SK-N-SH (cell line): ENCODE results near the gene DQX1. TPM values are rescaled to one million over a fixed set of nuclear protein-coding genes. Genes with fewer than 3 reads are reported as not detected.

Experiments used
- CTCF ChIA-PET: fragments of 300-600, 350-600 bp; formaldehyde crosslinking; extraction: SDS; loops from one replicate; lab custom pipeline; 2021; lab: Yijun Ruan, JAX
- POLR2A ChIA-PET: fragments of 350-600 bp; sonication (Branson Sonifier 250); formaldehyde crosslinking; extraction: SDS; loops from one replicate; lab custom pipeline; 2020; ENCODE audit warnings: antibody characterized with exemption, inconsistent platforms; lab: Yijun Ruan, JAX
- DNase-seq: peaks from one replicate; pipeline ENCODE4 v3.0.0; 2012
- H2AFZ ChIP-seq: fragments of 200-600 bp; sonication (generic); 2 replicates; pipeline ENCODE4 v1.8.1; 2016; ENCODE audit warnings: antibody characterized with exemption, mild to moderate bottlenecking, low read depth
- H3F3A ChIP-seq: fragments of 200-600 bp; sonication (generic); replicated peaks from 2 replicates; pipeline ENCODE3; 2016; ENCODE audit warnings: antibody characterized with exemption, mild to moderate bottlenecking; ENCODE audit not compliant: insufficient read depth
- H3K27ac ChIP-seq, 2 experiments: fragments of 200-500 bp in 1 of 2; fragments of 200-600 bp in 1 of 2; sonication (Bioruptor generic) in 1 of 2; sonication (generic), shearing (Covaris generic) in 1 of 2; 2 replicates each; pipeline versions ENCODE4 v1.5.1 to v1.6.1; 2014 to 2016; ENCODE audit warnings: low read depth in 2 of 2, inconsistent platforms in 1 of 2, low read length in 1 of 2, mild to moderate bottlenecking in 1 of 2, mixed read lengths in 1 of 2
- H3K27me3 ChIP-seq: fragments of 200-600 bp; sonication (generic), shearing (Covaris generic); 2 replicates; pipeline ENCODE4 v1.6.1; 2016; ENCODE audit warnings: mixed run types; ENCODE audit not compliant: insufficient read depth
- H3K36me3 ChIP-seq, 2 experiments: fragments of 200-500 bp in 1 of 2; fragments of 200-600 bp in 1 of 2; sonication (Bioruptor generic) in 1 of 2; sonication (generic) in 1 of 2; replicated peaks in 1 of 2; 2 replicates each; pipeline versions ENCODE3 to v1.5.1; 2014 to 2016; ENCODE audit warnings: low read length in 1 of 2, mild to moderate bottlenecking in 1 of 2; ENCODE audit not compliant: insufficient read depth in 2 of 2, control insufficient read depth in 1 of 2
- H3K4me1 ChIP-seq, 2 experiments: fragments of 200-500 bp in 1 of 2; fragments of 200-600 bp in 1 of 2; sonication (Bioruptor generic) in 1 of 2; sonication (generic), shearing (Covaris generic) in 1 of 2; 2 replicates each; pipeline versions ENCODE4 v1.5.1 to v1.6.1; 2014 to 2016; ENCODE audit warnings: low read depth in 1 of 2, low read length in 1 of 2, mixed run types in 1 of 2; ENCODE audit not compliant: insufficient read depth in 2 of 2, control insufficient read depth in 1 of 2
- H3K4me2 ChIP-seq: fragments of 200-600 bp; sonication (generic), shearing (Covaris generic); 2 replicates; pipeline ENCODE4 v1.6.1; 2017; ENCODE audit warnings: mixed run types
- H3K4me3 ChIP-seq, 2 experiments: fragments of 200-500 bp in 1 of 2; fragments of 200-600 bp in 1 of 2; sonication (Bioruptor generic) in 1 of 2; sonication (generic), shearing (Covaris generic) in 1 of 2; 2 replicates each; pipeline versions ENCODE4 v1.5.1 to v1.8.1; 2014 to 2016; ENCODE audit warnings: low read depth in 2 of 2, inconsistent platforms in 1 of 2, low read length in 1 of 2, mild to moderate bottlenecking in 1 of 2, mixed read lengths in 1 of 2, moderate library complexity in 1 of 2
- H3K79me2 ChIP-seq: fragments of 200-600 bp; sonication (generic); 2 replicates; pipeline ENCODE4 v1.8.1; 2017; ENCODE audit warnings: mild to moderate bottlenecking; ENCODE audit not compliant: insufficient read depth
- H3K9ac ChIP-seq: fragments of 200-600 bp; sonication (generic); 2 replicates; pipeline ENCODE4 v1.6.1; 2017; ENCODE audit warnings: mixed run types
- H3K9me2 ChIP-seq: fragments of 200-600 bp; sonication (generic); 2 replicates; pipeline ENCODE4 v1.6.1; 2017; ENCODE audit warnings: mixed run types
- H3K9me3 ChIP-seq: fragments of 200-600 bp; sonication (generic); 2 replicates; pipeline ENCODE4 v1.6.1; 2017; ENCODE audit warnings: mixed run types, mild to moderate bottlenecking, moderate library complexity
- H4K20me1 ChIP-seq: fragments of 200-600 bp; sonication (generic); 2 replicates; pipeline ENCODE4 v1.6.1; 2017; ENCODE audit warnings: mild to moderate bottlenecking, mixed run types; ENCODE audit not compliant: insufficient read depth
- CHD2 ChIP-seq: fragments of 150-350 bp; IDR thresholded peaks from 2 replicates; pipeline ENCODE4 v1.6.1; 2018; ENCODE audit warnings: low read length; ENCODE audit not compliant: partially characterized antibody
- EP300 ChIP-seq, 2 experiments: IDR thresholded peaks; 2 replicates each; pipeline versions ENCODE4 v1.4.0 to v1.6.1; 2012; ENCODE audit warnings: borderline replicate concordance in 1 of 2, low read depth in 1 of 2, low read length in 1 of 2
- FOXM1 ChIP-seq: IDR thresholded peaks from 2 replicates; pipeline ENCODE4 v1.4.0; 2012; ENCODE audit warnings: low read depth, mild to moderate bottlenecking
- MXI1 ChIP-seq: IDR thresholded peaks from 2 replicates; pipeline ENCODE4 v1.6.1; 2012; ENCODE audit warnings: mild to moderate bottlenecking, low read depth, low read length, improper control_type of control experiment
- NRF1 ChIP-seq: IDR thresholded peaks from 2 replicates; pipeline ENCODE4 v1.6.1; 2012; ENCODE audit warnings: low read depth, mild to moderate bottlenecking, low read length
- TCF12 ChIP-seq: IDR thresholded peaks from 2 replicates; pipeline ENCODE4 v1.4.0; 2012
- WGBS: methylation state at CpG from one replicate; pipeline ENCODE4 v1.1.6; 2017; ENCODE audit warnings: low lambda C conversion rate; 5-methylcytosine and 5-hydroxymethylcytosine counted together
- polyA plus RNA-seq, 3 experiments: library from polyadenylated mRNA; depleted of rRNA; stranded (reverse); fragments of >200 nt; gene quantifications; 2 replicates each; pipeline ENCODE4 v1.2.3, GENCODE V29; 2012
- TF ChIP-seq, protein P1 (sequence below): fragments of 150-350 bp; IDR thresholded peaks from 2 replicates; pipeline ENCODE4 v1.6.1; 2016; ENCODE audit warnings: mild to moderate bottlenecking, low read depth, low read length
- TF ChIP-seq, protein P2 (sequence below): IDR thresholded peaks from 2 replicates; pipeline ENCODE4; 2012
- TF ChIP-seq, protein P3 (sequence below): fragments of 200-600 bp; sonication (generic); IDR thresholded peaks from 2 replicates; pipeline ENCODE4 v1.6.1; 2017; ENCODE audit warnings: antibody characterized with exemption, mild to moderate bottlenecking, moderate library complexity

The DQX1 gene
- polyA plus RNA-seq, 1 of the 3 experiments (the other 2 are of a cell fraction), result 1.6 TPM

- H3K27ac ChIP-seq, result peak overlapping the region; percentile 79 to 91
- H2AFZ ChIP-seq, result peak overlapping the region; percentile 86; the same call in 1 of the 2 replicates
- WGBS, result 4% methylated on average over 26 of the region's 80 CpGs
- H3K4me1 ChIP-seq, result peaks cover 13 to 16% of the 10 kb centered on the region in 2 experiments; a peak in 3 of 4 replicates
- H3F3A ChIP-seq, result peaks cover 3% of the 10 kb centered on the region
- H3K36me3 ChIP-seq, result peaks cover 11 to 20% of the 10 kb centered on the region in 2 experiments
- peaks cover 76% of the 10 kb centered on the region for H3K79me2 ChIP-seq
- H3K9me3 ChIP-seq, result no peaks in the 10 kb centered on the region
- H3K9ac ChIP-seq, result peak overlapping the region; percentile 79
- POLR2A ChIA-PET, result interaction anchor here (0.6 to 3.5 kb wide), 16 partner anchors 9 to 107 kb away, joined by 3 to 24 read pairs (median 8); partner anchors contain the start of genes AUP1, C2orf81, HTRA2 and INO80B
- H3K4me3 ChIP-seq, result peak overlapping the region; percentile 70 to 97
- no peaks in the 10 kb centered on the region for H4K20me1 ChIP-seq
- DNase-seq, result peak; percentile 75
- H3K9me2 ChIP-seq, result no peaks in the 10 kb centered on the region
- H3K27me3 ChIP-seq, result no peaks in the 10 kb centered on the region
- H3K4me2 ChIP-seq, result peak overlapping the region; percentile 86
- CTCF ChIA-PET, result interaction anchor here (0.6 to 7.5 kb wide), 27 partner anchors 10 to 147 kb away, joined by 3 to 116 read pairs (median 7); partner anchors contain the start of genes AUP1, DQX1, HTRA2 and LBX2
- peak; percentile 28; the same call in 1 of the 2 replicates for TF ChIP-seq MXI1
- TF ChIP-seq, protein P1, sequence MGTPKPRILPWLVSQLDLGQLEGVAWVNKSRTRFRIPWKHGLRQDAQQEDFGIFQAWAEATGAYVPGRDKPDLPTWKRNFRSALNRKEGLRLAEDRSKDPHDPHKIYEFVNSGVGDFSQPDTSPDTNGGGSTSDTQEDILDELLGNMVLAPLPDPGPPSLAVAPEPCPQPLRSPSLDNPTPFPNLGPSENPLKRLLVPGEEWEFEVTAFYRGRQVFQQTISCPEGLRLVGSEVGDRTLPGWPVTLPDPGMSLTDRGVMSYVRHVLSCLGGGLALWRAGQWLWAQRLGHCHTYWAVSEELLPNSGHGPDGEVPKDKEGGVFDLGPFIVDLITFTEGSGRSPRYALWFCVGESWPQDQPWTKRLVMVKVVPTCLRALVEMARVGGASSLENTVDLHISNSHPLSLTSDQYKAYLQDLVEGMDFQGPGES, result no peak
Measured at GRCh38 chr2:74481961-74482800, 43.9 kb downstream of the DQX1 start.

DNA sequence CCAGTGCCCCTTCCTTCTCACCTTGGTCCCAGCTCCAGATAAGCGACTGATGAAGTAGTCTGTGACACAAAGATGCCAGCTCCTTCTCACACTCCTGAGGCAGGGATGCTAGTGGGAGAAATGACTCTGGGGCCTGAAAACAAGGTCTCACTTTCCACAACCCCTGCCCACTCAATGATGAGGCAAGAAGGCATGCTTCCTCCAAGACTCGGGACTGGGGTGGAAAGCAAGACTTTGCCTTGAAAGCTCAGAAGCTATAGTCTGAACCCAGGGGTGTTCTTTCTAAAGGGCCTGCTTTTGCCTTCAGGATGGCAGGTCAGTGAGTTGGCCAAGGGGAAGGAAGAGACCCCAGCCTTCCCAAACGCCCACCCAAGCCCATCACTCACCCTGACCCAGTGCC, 44.6 kb downstream of the DQX1 start:
- DNase-seq, result no peak
- Histone ChIP-seq H3K36me3 (peaks cover 15 to 25% of the 10 kb centered on the region in 2 experiments), H3K9me2 (no peaks in the 10 kb centered on the region), H3K4me2 (peak overlapping the region; percentile 86), H3K9ac (peak overlapping the region; percentile 79), H3K79me2 (peaks cover 70% of the 10 kb centered on the region), H2AFZ (no peak overlapping the region), H3K27ac (no peak overlapping the region), H3K27me3 (no peaks in the 10 kb centered on the region), H3K9me3 (no peaks in the 10 kb centered on the region), H4K20me1 (no peaks in the 10 kb centered on the region), H3F3A (peaks cover 3% of the 10 kb centered on the region), H3K4me1 (peaks cover 13 to 16% of the 10 kb centered on the region in 2 experiments; a peak in 3 of 4 replicates), H3K4me3 (peak overlapping the region; percentile 70 to 97)
- TF ChIP-seq, protein P2, sequence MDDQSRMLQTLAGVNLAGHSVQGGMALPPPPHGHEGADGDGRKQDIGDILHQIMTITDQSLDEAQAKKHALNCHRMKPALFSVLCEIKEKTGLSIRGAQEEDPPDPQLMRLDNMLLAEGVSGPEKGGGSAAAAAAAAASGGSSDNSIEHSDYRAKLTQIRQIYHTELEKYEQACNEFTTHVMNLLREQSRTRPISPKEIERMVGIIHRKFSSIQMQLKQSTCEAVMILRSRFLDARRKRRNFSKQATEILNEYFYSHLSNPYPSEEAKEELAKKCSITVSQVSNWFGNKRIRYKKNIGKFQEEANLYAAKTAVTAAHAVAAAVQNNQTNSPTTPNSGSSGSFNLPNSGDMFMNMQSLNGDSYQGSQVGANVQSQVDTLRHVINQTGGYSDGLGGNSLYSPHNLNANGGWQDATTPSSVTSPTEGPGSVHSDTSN, result no peak
- TF ChIP-seq, protein P3, sequence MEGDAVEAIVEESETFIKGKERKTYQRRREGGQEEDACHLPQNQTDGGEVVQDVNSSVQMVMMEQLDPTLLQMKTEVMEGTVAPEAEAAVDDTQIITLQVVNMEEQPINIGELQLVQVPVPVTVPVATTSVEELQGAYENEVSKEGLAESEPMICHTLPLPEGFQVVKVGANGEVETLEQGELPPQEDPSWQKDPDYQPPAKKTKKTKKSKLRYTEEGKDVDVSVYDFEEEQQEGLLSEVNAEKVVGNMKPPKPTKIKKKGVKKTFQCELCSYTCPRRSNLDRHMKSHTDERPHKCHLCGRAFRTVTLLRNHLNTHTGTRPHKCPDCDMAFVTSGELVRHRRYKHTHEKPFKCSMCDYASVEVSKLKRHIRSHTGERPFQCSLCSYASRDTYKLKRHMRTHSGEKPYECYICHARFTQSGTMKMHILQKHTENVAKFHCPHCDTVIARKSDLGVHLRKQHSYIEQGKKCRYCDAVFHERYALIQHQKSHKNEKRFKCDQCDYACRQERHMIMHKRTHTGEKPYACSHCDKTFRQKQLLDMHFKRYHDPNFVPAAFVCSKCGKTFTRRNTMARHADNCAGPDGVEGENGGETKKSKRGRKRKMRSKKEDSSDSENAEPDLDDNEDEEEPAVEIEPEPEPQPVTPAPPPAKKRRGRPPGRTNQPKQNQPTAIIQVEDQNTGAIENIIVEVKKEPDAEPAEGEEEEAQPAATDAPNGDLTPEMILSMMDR, result no peak
- TF ChIP-seq NRF1 (no peak), CHD2 (no peak), TCF12 (no peak), EP300 (IDR thresholded peaks at IDR 0.05; ENCODE audit: borderline replicate concordance in 1 of 2, low read depth in 1 of 2, low read length in 1 of 2) (no peak), FOXM1 (no peak)
- 57% methylated on average over 2 of the region's 3 CpGs for WGBS
- CTCF ChIA-PET, result interaction anchor here (0.9 to 7.5 kb wide), 14 partner anchors 9 to 147 kb away, joined by 3 to 116 read pairs (median 8); partner anchors contain the start of genes AUP1, HTRA2, MRPL53 and PCGF1
- POLR2A ChIA-PET, result interaction anchor here (1.0 to 3.5 kb wide), 11 partner anchors 9 to 108 kb away, joined by 3 to 24 read pairs (median 8); partner anchors contain the start of genes AUP1, C2orf81, HTRA2 and MRPL53
